Raji (cell line): ENCODE data around the gene MAGOH.

Experiments used
- POLR2A ChIP-seq: IDR thresholded peaks from 2 replicates; pipeline ENCODE4 v1.6.1; 2011; ENCODE audit warnings: low read depth, low read length, control low read depth; ENCODE audit not compliant: insufficient read depth

The MAGOH gene

GRCh38 chr1:53255031-53255430, 16.7 kb upstream of the MAGOH start:
- no peak for TF ChIP-seq POLR2A

DNA sequence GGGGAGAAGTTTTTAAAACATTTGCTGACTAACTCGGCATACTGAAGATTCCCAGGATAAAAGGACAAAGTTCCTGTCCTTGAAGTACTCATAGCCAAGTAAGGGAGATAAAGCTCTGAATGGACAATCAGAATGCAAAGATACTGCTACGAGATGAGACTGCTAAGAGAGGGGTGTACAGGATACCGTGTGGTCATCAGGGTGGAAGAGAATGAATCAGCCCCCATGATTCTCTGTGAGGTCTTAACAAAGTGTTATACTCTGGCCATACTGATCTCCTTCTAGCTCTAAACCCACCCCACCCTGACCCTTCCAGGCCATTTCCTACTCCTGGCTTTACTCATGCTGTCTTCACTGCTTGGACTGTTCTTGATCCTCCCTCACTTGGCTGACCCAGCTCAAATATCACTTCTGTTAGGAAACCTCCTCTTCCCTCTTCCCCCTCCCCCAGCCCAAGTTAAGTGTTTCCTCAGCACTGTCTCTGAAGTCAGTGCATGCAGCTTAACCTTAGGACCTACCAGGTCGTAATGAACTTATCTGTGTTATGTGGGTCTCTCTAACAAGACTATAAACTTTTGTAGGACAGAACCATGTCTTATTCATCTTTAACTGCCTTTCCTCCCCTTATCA, 15.8 kb upstream of the MAGOH start:
- no peak for TF ChIP-seq POLR2A

DNA sequence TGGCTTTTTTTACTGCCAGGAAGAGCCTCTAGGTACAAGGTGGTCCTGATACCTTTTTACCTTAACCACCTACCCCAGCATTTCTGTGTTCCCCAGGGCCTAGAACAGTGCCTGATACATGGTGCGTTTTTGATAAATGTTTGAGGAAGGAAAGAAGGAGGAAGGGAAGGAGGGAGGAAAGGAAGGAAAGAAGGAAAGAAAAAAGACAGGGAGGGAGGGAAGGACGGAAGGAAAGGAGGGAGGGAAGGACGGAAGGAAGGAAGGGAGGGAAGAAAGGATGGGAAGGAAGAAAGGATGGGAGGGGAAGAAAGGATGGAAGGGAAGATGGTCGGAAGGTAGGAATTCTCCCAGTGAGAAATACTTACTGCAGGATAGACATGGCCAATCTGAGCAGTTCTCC, 12.0 kb upstream of the MAGOH start:
- TF ChIP-seq POLR2A = no peak

DNA sequence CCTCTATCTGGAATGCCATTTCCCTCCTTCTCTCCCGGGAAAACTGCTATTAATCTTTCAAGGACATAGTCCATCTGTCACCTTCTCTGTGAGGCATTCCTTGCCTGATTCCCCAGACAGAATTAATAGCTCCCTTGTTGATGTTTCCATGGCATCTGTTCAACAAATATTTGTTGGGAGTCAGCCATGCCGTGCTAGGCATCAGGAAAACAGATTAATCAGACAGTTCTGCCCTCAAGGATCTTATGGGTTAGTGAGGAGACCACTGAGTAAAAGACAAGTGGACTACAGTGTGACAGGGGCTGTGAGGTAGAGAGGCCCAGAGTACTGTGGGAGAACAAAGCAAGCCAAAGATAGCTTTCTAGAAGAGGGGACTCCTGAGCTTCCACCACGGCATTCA, 11.4 kb upstream of the MAGOH start:
- TF ChIP-seq POLR2A = no peak

- TF ChIP-seq POLR2A = no peak
These were observed 8.2 kb upstream of the MAGOH start for GRCh38 chr1:53246261-53247134.

DNA sequence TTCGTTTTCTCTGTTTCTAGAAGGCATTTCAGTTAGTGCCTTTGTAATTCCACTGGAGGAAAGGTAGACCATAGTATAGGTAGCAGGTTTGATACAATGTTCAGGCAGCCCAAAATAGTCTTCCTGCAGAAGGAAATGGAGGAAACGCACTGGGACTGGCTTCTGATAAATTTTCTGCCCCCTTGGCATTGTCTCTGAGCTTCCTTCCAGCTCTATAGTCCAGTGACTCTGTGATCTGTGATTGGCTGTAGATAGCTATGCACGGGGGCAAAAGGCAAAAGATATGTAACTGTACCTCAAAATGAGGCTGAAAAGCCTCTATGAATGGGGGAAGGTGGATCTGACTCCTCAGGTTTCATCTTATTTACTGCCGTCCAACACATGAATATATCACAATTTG, 5.8 kb upstream of the MAGOH start:
- TF ChIP-seq POLR2A = no peak

DNA sequence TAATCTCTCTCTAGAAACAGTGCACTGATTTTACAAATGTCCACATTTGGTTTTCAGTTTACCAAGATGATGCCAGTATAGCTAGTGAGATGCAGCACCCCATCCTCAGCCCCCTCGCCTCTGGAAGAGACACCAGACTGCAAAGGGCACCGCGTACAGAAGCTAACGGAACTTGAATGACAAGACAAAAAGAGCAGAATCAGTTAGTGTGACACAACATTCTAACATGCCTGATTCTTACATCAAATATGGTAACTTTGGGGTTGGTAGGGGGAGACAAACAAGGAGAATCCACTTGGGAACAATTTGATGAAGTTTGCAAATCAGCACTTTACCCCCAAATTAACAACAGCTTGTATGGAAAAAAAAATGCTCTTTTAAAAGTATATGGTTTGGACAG, 4.1 kb upstream of the MAGOH start:
- no peak for TF ChIP-seq POLR2A

GRCh38 chr1:53241828-53242227, 3.5 kb upstream of the MAGOH start:
- no peak for TF ChIP-seq POLR2A

DNA sequence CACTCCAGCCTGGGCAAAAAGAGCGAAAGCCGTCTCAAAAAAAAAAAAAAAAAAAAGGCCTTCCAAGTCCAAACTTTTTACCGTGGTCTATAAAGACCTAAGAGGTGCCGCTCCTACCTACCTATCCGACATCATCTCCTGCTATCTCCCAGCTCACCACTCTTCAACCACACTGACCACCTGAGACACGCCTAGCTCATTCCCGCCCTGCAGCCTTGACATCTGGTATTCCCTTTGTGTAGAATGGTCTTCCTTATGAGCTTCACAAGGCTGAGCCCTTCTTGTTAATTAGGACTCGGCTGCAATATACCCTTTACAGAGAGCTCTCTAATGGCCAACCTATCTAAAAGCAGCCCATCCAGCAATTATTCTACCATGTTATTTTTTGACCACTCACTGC, 680 bp downstream of the MAGOH start:
- no peak for TF ChIP-seq POLR2A

GRCh38 chr1:53220962-53221286, 17.4 kb downstream of the MAGOH start:
- TF ChIP-seq POLR2A = no peak

DNA sequence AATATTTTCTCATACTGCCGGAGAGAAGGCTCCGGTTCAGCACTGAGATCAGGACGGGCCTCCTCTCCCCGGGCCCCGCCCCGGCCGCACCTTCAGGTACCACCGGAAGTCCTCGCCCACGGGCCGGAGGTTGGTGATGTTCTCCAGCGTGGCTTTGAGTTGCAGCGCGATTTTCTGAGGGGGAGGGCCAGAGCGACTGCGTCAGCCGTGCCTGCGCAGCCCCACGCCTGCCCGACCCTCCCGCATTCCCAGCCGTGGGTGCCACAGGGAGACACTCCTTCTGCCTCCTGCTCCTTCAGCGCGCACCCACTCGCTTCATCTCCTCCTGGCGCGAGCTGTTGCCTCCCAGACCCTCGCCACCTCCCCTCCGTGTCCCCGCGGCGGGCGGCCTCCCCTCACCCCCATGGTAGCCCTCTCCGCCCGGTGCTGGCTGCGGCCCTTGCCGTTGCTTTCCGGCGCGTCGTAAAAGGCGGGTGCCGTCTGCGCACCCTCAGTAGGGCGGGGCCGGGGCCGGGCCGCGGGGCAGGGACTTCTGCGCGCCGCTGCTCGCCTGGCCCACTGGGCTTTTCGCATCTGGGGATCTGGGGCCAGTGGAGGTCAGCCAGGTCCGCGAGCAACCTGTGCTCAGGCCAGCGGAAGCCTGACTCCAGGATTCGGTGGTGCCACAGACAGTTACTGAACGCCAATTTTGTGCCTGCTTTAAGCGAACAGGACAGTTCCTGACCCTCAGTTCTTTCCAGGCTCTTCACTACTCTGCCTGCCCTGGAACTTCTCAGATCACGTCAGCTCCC, 18.0 kb downstream of the MAGOH start, which contains the start of gene CZIB:
Gene CZIB, minus strand, starts transcription at position 464 of the 791 bp plus-strand sequence. Its CDS starts 59 bp downstream, at position 405.
- TF ChIP-seq POLR2A = peak; percentile 99

- TF ChIP-seq POLR2A = no peak
These were observed 18.6 kb downstream of the MAGOH start for GRCh38 chr1:53219711-53220110.

GRCh38 chr1:53218201-53218600, 20.1 kb downstream of the MAGOH start:
- no peak for TF ChIP-seq POLR2A

DNA sequence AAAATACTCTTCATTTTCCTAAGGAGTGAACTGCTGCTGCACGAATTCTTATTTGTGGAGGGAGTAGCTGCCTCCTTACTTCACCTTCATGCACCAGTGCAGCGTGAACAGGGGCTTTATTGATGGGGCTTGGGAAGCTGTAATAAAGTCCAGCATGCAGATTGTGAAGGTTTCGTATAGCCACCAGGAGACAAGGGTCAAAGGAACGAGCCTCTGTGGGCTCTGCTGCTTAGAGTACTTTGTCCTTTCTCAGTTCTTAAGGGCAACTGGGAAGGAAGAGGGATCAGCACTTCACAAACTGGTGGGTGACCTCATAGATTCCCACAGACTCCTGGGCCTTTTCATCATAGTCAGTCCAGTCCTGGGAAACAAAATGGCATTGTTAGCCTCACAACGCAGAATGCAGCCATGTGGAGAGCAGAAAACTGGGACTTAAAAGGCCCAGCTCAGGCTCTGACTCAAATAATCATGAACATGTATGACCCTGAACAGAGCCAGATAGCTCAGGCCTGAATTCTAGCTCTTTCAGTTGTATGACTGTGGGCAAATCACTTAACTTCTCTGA, 23.9 kb downstream of the MAGOH start:
- no peak for TF ChIP-seq POLR2A

GRCh38 chr1:53210954-53211353, 27.4 kb downstream of the MAGOH start:
- no peak for TF ChIP-seq POLR2A
